AG08395 (cell line): Measurements from ENCODE around the gene RNH1.

Experiments used
- DNase-seq: peaks from one replicate; pipeline ENCODE4 v3.0.0; 2012; ENCODE audit warnings: mixed read lengths, low spot score

Gene RNH1

DNA sequence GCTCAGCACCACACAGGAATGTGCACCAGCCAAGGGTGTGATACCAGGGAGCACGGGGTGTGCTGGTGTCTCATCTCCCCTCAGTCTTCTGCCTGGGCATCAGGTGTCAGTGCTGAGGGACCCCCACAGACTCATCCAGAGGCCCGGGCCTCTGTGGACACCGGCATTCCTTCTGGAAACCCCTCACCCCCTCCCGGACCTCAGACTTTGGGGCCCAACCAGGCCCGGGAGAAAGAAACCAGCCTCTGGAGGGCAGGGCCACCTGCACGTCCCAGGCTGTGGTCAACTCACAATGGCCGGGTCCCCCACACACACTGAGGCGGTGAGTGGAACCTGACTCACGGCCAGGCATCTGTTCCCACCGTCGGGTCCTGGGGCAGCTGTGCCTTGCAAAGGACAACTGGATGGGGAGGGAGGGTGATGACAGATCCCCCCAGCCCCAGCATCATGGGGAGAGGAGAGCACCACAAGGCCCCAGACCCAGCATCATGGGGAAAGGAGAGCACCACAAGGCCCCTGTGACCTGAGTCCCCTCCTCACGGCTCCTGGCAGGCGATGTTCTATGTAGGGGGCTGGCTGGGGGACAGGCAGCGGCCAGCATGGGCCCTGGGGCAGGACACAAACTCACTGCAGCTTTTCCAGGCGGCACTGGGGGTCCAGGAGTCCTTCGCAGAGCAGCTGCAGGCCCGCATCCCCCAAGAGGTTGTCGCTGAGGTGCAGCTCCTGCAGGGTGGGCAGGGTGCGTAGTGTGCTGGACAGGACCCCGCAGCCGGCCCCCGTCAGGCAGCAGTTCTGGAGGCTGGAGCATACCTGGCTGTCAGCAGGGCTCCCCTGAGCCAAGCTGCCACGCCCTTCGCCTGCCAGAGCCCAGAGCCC is 7.6 kb downstream of the RNH1 start:
- no peak for DNase-seq

GRCh38 chr11:498297-499181 is 8.5 kb downstream of the RNH1 start:
- DNase-seq: no peak

GRCh38 chr11:497565-498296 is 9.3 kb downstream of the RNH1 start:
- DNase-seq: no peak

DNA sequence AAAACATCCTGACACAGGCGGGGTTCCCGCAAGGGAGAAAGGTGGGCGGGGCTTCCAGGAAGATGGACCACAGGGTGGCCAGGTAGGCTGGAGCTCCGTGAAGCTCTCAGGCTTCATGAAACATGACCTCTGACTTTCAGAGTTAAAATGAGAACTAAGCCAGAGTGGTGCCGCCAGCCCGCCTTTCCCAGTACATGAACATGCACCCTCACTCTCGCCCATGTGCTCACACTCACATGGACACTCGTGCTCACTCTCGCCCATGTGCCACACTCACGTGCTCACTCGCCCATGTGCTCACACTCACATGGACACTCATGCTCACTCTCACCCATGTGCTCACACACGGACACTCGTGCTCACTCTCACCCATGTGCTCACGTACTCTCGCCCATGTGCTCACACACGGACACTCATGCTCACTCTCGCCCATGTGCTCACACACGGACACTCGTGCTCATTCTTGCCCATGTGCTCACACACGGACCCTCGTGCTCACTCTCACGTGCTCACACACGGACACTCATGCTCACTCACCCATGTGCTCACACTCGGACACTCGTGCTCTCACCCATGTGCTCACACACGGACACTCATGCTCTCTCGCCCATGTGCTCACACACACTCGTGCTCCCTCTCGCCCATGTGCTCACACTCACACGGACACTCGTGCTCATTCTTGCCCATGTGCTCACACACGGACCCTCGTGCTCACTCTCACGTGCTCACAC is 10.0 kb downstream of the RNH1 start:
- DNase-seq: no peak

- no peak for DNase-seq
These were observed 11.5 kb downstream of the RNH1 start for GRCh38 chr11:495537-495931.

- no peak for DNase-seq
These were observed 12.1 kb downstream of the RNH1 start for GRCh38 chr11:494761-495536.

- DNase-seq: no peak
These were observed 14.4 kb downstream of the RNH1 start for GRCh38 chr11:492427-493226.

GRCh38 chr11:491358-491757 is 15.7 kb downstream of the RNH1 start:
- DNase-seq: no peak

GRCh38 chr11:490930-491260 is 16.1 kb downstream of the RNH1 start:
- no peak for DNase-seq

GRCh38 chr11:490186-490929 is 16.7 kb downstream of the RNH1 start:
- DNase-seq: no peak

- no peak for DNase-seq
These were observed 17.3 kb downstream of the RNH1 start for GRCh38 chr11:489610-490185.

DNA sequence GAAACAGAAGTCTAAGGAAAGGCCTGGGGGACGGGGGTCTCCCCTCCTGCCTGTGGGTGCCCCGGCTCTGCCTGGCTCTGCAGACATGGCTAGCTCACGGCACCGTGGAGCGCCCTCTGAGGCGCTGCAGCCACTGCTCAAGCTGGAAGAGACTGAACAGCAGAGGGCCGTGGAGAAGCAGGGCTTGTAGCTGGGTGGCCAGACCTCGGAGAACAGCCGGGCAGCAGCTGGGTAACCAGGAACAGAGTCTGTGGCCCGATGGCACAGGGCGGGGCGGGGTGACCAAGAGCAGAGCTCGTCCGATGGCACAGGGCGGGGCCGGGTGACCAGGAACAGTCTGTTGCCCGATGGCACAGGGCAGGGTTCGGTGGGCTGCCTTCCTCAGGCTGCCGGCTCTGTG is 18.1 kb downstream of the RNH1 start:
- DNase-seq: no peak

DNA sequence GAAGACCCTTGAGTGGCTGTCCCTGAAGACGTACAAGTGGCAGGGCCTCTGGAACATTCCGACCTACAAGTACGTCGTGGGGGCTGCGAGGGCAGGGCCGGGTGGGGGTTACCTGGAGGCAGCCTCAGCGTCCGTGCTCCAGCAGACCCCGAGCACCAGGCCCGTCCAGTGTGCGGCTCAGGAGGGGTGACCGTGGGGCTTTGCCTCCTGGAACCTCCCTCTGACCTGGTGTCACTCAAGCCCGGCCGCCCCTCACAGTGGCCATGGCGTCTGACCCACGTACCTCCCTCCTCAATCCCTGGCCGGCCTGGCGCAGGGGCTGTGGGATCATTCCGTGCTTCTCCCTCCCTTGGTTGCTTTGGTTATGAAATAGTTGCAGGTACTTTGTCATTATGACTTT is 18.5 kb downstream of the RNH1 start:
- DNase-seq: no peak

DNA sequence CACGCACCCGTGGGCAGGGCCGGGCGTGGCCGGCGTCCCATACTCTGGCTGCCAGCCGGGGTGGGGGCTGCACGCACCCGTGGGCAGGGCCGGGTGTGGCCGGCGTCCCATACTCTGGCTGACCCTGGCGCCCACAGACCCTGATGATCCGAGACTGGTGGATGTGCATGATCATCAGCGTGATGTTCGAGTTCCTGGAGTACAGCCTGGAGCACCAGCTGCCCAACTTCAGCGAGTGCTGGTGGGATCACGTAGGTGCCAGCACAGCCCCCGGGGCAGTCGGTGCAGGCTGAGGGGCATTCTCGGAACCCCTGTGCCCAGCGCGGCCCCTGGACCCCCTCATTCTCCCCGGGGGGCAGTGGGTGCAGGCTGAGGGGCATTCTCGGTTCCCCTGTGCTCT is 19.0 kb downstream of the RNH1 start:
- no peak for DNase-seq

GRCh38 chr11:487571-488021 is 19.4 kb downstream of the RNH1 start:
- DNase-seq: no peak

DNA sequence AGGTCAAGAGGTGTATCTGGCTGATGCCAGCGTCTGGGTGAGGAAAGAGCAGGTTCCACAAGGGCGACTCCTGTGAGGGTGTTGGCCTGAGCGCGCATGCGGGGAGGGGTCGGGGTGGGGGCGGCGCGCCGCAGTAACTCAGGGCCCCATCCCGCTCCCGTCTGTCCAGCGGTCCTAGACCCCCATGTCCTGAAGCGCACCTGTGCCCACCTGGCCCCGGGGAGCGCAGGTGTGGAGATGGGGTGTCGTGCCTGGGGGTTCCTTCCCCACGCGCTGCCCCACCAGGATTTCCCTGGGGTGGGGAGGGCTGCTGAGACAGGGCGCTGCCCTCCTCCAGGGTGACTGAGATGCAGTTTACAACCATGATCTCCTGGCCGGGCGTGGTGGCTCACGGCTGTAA is 20.9 kb downstream of the RNH1 start:
- no peak for DNase-seq

DNA sequence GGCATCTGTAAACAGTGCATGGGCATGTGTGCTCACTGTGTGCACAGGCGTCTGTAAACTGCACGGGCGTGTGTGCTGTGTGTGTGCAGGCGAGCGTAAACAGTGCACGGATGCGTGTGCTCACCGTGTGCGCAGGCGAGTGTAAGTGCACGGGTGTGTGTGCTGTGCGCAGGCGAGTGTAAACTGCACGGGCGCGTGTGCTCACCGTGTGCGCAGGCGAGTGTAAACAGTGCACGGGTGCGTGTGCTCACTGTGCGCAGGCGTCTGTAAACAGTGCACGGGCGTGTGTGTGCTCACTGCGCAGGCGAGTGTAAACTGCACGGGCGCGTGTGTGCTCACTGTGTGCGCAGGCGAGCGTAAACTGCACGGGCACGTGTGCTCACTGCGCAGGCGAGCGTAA is 22.4 kb downstream of the RNH1 start:
- DNase-seq: no peak

GRCh38 chr11:479311-479710 is 27.7 kb downstream of the RNH1 start:
- DNase-seq: no peak

GRCh38 chr11:477052-477715 is 29.9 kb downstream of the RNH1 start:
- no peak for DNase-seq
